Measurements from ENCODE around the gene CCR5AS. TPM values are rescaled to one million over a fixed set of nuclear protein-coding genes. Genes with fewer than 3 reads are reported as not detected.
"Not testable (repeated sequence)": the region's sequence is repeated elsewhere in the genome, so short reads cannot be mapped to it uniquely, and the experiment has no call there.

The CCR5AS gene

DNA sequence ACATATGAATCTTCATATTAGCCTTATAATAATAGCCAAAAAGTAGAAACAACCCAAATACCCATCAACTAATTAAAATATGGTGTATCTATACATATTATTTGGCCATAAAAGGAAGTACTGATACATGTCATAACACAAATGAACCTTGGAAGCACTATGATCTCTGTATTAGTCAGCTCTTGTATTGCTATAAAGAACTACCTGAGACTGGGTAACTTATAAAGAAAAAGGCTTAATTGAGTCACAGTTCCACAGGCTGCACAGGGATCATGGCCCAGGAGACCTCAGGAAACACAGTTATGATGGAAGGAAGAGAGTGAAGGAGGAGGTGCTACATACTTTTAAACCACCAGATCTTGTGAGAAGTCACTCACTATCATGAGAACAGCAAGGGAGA, 69.0 kb downstream of the CCR5AS start:
- no peak for ATAC-seq
- DNase-seq (ENCODE audit: low spot score), result no peak
- intact Hi-C loops (cut with DNase I), result no loop called here

DNA sequence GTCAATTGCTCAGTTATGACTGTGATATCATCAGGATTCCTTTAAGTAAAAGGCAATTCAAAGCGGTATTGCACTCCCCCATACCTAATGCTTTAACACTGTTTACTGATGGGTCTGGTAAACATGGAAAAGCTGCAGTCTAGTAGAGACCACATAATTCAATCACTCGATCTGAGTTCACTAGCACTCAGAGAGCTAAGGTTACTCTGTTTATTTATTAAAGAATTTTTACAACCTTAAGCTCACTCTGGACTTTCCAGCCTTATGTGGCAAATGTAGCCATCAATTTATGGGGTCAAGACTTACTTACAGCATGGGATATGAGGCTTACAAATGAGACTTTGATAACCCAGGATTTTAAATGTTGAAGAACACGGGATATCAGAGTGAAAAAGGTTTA, 71.3 kb downstream of the CCR5AS start:
- intact Hi-C loops (cut with DNase I), result no loop called here
- no peak for DNase-seq (ENCODE audit: low spot score)
- no peak for ATAC-seq

DNA sequence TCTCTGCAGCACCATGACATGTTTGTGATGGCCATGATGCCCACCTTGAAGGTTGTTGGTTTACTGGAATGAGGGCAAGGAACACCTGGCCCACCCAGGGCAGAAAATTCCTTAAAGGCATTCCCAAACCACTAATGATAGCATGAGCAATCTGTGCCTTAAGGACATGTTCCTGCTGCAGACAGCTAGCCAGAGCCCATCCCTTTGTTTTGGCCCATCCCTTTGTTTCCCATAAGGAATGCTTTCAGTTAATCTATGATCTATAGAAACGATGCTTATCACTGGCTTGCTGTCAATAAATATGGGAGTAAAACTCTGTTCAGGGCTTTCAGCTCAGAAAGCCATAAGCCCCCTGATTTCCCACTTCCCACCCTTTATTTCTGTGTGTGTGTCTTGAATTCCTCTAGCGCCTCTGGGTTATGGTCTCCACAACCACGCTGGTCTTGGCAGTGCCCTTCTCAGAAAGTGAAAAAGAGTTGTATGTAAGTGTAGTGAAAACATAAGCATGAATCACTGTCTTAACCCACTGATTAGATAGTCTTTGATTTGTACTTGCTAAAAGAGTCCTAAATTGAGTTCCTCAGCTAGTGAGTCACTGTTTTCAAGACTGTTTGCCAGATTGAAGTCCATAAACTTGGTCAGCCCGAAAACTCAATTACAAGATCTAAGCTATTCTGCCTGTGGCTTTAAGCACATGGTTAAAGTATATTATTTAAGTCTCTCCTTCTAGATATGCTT, 72.0 kb downstream of the CCR5AS start:
- ATAC-seq, result no peak

DNA sequence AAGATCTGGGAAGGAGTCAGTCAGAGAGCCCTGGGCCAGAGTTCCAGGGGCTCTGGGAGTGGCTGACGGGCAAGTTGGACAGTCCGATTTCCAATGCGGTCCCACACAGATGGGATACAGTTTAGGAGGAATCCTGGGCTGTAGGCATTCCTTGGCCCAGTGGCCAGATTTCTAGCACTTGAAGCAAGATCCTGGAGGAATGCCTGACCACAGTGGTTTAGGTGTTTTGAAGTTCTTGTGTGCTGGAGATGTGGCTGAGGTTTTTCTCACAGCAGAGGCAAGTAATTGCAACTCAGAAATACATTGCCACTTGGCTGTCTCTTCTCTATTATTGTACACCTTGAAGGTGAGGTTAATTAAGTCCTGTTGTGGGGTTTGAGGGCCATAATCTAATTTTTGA, 76.2 kb downstream of the CCR5AS start:
- intact Hi-C loops (cut with DNase I); DNase-seq (ENCODE audit: low spot score); ATAC-seq: not testable (repeated sequence)

More for the DNA sequence above, 72.0 kb downstream of the CCR5AS start:
- intact Hi-C loops (cut with DNase I), result no loop called here
- DNase-seq (ENCODE audit: low spot score), result no peak

DNA sequence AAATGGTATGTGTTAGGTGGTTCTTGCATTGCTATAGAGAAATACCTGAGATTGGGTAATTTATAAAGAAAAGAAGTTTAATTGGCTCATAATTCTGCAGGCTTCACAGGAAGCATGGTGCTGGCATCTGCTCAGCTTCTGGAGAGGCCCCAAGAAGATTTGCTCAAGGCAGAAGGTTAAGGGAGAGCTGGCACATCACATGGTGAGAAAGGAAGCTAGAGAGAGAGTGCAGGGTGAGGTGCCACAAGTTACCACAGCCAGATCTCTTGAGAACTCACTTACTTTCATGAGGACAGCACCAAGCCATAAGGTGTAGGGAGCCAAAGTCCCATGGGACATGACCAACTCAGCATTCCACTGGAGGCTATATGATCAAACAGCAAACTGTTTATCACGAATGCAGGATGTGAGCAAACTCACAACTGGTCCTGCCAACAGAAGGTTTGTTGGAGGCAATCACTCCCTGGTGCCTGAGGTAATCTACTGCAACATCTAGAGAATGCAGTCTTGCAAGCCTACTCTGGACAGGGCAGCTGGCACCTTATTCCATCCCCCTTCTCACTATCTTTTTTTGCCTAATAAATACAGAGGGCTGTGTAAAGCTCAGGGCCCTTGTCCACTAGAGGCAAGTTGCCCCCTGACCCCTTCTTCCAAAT, 81.1 kb downstream of the CCR5AS start:
- DNase-seq (ENCODE audit: low spot score), result no peak
- intact Hi-C loops (cut with DNase I), result no loop called here
- no peak for ATAC-seq

DNA sequence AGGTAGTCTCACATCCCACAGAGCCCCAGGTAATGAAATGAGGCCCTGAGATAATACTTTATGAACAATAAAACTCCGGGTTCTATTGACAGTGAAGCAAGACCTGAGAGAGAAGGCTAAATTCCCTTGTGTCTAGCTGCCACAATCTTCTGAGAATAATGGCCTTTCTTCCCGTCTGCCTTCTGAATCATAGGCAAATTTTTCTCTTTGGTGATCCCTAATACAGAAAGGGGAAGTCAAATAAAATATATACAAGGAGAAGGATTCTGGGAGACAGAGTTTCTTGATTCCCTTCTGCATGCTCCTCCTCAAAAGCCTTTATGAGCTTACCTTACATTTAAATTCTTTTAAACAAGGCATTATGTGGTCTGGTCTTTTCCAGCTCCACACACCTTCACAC, 82.8 kb downstream of the CCR5AS start:
- DNase-seq (ENCODE audit: low spot score) (no peak), ATAC-seq (no peak)
- intact Hi-C loops (cut with DNase I), result no loop called here

DNA sequence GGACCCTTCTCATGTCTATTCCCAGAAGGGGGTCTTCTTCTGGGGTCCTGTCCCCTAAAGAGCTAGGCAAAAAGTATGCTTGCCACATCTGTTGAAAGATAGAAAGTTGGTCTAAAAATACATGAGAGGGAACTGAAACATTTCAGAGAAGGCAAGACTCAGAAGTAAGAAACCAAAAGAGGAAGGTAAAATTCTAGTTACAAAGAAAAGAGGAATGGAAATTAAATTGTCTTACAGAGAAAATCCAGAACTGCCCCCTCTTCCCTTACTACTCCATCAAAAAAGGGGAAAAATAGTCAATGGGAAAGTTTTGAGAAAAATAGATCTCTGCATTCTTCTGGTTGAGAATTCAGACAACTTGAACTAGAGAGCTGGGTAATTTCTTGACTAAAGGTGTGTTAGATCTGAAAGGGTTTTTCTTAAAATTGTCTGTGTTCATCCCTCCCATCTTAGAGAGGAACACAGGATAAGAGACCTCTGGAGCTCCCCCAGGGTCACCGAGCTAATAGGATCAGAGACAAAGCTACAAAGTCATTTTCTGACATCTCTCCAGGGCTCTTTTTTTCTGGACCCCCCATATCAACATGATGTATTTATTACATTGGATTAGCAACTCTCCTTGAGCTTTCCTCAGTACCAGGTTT, 85.3 kb downstream of the CCR5AS start:
- intact Hi-C loops (cut with DNase I), result no loop called here
- no peak for DNase-seq (ENCODE audit: low spot score)

DNA sequence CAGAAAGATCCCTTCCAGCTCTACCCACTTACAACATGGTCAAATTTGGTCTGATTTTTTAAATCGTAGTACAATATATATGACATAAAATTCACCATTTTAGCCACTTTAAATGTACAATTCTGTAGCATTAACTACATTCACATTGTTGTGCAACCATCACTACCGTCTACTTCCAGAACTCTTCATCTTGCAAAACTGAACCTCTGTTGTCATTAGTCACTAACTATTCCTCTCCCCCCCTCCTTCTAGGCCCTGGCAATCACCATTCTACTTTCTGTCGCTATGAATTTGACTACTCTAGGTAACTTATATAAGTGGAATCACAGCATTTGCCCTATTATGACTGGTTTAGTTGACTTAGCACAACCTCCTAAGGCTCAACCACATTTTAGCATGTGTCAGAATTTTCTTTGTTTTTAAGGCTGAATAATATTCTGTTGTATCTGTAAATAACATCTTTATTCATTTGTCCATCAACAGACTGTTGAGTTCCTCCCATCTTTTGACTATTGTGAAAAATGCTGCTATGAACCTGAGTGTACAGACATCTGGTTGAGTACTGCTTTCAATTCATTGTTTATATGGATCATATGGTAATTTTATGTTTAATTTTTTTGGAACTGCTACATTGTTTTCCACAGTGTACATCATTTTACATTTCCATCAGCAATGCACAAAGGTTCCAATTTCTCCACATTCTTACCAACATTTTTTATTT, 88.5 kb downstream of the CCR5AS start:
- intact Hi-C loops (cut with DNase I), result no loop called here
- no peak for DNase-seq (ENCODE audit: low spot score)
- no peak for ATAC-seq

More for the DNA sequence above, 85.3 kb downstream of the CCR5AS start:
- ATAC-seq, result no peak

DNA sequence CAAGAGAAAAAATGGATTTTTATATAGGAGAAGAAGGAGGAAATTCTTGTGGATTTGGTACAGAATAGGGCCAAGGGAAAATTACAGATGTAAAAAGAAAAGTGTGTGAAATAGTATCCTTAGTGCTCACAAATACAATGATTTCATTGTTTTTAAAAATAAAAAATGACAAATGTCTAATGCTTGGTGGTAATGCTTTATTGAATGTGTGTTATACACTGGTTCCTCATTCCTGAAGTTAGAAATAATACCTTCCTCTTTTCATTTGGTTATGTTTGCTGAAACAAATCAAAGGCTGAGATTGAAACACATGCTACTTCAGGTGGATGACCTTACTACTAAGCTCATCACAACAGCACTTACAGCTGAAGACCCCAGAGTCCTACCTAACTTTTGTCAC, 90.7 kb downstream of the CCR5AS start:
- DNase-seq (ENCODE audit: low spot score) (no peak), ATAC-seq (no peak)
- intact Hi-C loops (cut with DNase I), result no loop called here

DNA sequence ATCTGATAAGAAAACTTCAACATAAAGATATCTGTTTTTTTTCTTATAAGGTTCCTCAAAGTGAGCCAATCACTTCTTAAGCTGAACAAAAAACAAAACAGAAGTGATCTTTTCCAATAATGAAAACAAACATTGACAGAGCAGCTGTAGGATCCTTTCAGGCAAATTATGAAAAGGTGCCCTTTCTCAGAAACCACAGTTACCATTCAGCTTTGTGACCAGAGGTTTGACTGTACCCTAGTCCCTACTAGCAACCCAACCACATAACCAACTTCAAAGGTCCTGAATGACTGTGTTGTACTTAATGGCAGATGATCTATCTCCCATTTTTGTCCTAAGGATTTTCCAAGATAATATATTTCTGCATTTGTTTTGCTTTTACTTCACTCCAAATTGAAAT, 92.3 kb downstream of the CCR5AS start:
- ATAC-seq (no peak), DNase-seq (ENCODE audit: low spot score) (no peak)
- intact Hi-C loops (cut with DNase I), result no loop called here

Other genes starting within 250 kb of the CCR5AS start
- gene CCR1, start 198.8 kb downstream of the CCR5AS start, total RNA-seq, result 16.5 TPM
- not detected for gene CCR3, start 164.6 kb downstream of the CCR5AS start, total RNA-seq
- gene CCR2, start 53.0 kb downstream of the CCR5AS start, total RNA-seq, result 3.7 TPM
- gene CCR5, start 36.1 kb downstream of the CCR5AS start, total RNA-seq, result 3.6 TPM
- 4.7 TPM for gene CCRL2, start 193 bp upstream of the CCR5AS start, total RNA-seq
- 11.3 TPM for gene LTF, start 57.8 kb upstream of the CCR5AS start, total RNA-seq
- not detected for gene RTP3, start 90.9 kb upstream of the CCR5AS start, total RNA-seq
- gene LRRC2, start 159.2 kb upstream of the CCR5AS start, total RNA-seq, result 2.2 TPM
- gene FAM240A, start 205.5 kb upstream of the CCR5AS start, total RNA-seq, result not detected

All from sciatic nerve (tissue), 2 donors.